ENCODE measurements around the gene CFAP54.

DNA sequence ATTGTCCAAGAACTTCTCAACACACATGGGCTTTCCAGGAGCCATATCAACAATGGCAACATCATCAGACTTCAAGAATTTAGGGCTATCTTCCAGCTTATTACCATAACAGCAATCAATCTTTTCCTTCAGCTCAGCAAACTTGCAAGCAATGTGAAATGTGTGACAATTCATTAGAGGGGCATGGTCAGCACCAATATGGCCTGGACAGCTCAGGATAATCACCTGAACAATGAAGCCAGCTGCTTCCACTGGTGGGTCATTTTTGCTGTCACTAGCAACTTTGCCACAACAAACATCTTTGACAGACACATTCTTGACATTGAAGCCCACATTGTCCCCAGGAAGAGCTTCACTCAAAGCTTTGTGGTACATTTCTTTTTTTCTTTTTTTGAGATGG lies 411.8 kb downstream of the CFAP54 start:
- TF ChIP-seq, protein P1, sequence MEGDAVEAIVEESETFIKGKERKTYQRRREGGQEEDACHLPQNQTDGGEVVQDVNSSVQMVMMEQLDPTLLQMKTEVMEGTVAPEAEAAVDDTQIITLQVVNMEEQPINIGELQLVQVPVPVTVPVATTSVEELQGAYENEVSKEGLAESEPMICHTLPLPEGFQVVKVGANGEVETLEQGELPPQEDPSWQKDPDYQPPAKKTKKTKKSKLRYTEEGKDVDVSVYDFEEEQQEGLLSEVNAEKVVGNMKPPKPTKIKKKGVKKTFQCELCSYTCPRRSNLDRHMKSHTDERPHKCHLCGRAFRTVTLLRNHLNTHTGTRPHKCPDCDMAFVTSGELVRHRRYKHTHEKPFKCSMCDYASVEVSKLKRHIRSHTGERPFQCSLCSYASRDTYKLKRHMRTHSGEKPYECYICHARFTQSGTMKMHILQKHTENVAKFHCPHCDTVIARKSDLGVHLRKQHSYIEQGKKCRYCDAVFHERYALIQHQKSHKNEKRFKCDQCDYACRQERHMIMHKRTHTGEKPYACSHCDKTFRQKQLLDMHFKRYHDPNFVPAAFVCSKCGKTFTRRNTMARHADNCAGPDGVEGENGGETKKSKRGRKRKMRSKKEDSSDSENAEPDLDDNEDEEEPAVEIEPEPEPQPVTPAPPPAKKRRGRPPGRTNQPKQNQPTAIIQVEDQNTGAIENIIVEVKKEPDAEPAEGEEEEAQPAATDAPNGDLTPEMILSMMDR (IDR thresholded peaks at IDR 0.05): no peak
- TF ChIP-seq POLR2A (IDR thresholded peaks at IDR 0.05): no peak

All from esophagus squamous epithelium (tissue), 4 donors.